GM20000 (cell line): ENCODE results near the gene DIP2C.

Experiments used
- DNase-seq: peaks from one replicate; pipeline ENCODE4 v3.0.0; 2012; ENCODE audit warnings: low spot score
- TF ChIP-seq, protein P1 (sequence below): IDR thresholded peaks from 2 replicates; pipeline ENCODE4 v1.5.1; 2012; ENCODE audit warnings: mild to moderate bottlenecking, control low read depth; ENCODE audit errors: extremely low read depth, missing control alignments

The DIP2C gene

GRCh38 chr10:689452-690371, at the start of gene DIP2C:
Gene DIP2C (minus strand): TSS chr10:689668. CDS start chr10:689578, 90 bp downstream.
- peak; percentile 56 for DNase-seq
- TF ChIP-seq, protein P1, sequence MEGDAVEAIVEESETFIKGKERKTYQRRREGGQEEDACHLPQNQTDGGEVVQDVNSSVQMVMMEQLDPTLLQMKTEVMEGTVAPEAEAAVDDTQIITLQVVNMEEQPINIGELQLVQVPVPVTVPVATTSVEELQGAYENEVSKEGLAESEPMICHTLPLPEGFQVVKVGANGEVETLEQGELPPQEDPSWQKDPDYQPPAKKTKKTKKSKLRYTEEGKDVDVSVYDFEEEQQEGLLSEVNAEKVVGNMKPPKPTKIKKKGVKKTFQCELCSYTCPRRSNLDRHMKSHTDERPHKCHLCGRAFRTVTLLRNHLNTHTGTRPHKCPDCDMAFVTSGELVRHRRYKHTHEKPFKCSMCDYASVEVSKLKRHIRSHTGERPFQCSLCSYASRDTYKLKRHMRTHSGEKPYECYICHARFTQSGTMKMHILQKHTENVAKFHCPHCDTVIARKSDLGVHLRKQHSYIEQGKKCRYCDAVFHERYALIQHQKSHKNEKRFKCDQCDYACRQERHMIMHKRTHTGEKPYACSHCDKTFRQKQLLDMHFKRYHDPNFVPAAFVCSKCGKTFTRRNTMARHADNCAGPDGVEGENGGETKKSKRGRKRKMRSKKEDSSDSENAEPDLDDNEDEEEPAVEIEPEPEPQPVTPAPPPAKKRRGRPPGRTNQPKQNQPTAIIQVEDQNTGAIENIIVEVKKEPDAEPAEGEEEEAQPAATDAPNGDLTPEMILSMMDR = no peak

DNA sequence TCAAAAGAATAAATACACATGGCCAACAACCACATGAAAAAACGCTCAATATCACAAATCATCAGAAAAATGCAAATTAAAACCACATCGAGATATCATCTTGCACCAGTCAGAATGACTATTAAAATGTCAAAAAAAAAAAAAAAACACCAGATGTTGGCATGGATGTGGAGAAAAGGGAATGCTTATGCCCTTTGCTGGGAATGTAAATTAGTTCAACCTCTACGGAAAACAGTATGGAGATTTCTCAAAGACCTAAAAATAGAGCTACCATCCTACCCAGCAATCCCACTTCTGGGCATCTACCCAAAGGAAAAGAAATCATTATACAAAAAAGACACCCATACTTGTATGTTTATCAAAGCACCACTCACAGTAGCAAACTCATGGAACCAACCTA, 45.0 kb upstream of the DIP2C start:
- DNase-seq = no peak
- TF ChIP-seq, protein P1 = no peak

DNA sequence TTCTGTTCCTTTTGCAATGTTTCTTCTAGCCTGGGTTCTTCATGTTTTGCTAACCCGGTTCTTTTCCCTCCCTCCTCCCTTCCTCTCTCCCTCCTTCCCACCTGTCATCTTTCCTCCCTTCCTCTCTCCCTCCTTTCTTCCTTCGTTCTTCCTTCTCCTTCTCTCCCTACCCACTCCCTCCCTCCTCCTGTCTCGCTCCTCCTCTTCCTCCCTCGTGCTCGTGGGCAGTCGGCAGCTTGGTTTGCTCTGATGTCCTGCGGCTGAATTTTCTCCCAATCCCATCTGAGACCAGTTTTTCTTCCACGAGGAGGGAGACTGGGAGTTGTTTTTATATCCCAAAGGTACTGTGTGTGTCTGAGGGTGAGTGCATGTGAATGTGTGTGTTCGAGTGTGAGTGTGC, 43.6 kb upstream of the DIP2C start:
- TF ChIP-seq, protein P1 = no peak
- no peak for DNase-seq

GRCh38 chr10:729213-729612, 39.7 kb upstream of the DIP2C start:
- no peak for DNase-seq
- TF ChIP-seq, protein P1 = no peak

DNA sequence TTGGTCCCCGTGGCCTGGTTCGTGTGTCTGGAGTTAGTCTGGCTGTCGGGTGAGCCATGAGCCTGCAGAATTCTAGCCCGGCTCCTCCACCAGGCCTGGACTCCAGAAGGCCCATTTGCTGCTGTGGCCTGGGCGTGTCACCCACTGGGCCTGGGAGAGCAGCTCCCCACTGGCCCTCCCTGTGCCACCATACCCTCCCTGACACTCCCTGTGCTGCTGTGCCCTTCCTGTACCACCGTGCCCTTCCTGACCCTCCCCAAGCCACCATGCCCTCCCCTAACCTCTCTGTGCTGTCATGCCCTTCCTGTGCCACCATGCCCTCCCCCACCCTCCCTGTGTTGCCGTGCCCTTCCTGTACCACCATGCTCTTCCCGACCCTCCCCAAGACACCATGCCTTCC, 39.1 kb upstream of the DIP2C start:
- TF ChIP-seq, protein P1 = no peak
- no peak for DNase-seq

DNA sequence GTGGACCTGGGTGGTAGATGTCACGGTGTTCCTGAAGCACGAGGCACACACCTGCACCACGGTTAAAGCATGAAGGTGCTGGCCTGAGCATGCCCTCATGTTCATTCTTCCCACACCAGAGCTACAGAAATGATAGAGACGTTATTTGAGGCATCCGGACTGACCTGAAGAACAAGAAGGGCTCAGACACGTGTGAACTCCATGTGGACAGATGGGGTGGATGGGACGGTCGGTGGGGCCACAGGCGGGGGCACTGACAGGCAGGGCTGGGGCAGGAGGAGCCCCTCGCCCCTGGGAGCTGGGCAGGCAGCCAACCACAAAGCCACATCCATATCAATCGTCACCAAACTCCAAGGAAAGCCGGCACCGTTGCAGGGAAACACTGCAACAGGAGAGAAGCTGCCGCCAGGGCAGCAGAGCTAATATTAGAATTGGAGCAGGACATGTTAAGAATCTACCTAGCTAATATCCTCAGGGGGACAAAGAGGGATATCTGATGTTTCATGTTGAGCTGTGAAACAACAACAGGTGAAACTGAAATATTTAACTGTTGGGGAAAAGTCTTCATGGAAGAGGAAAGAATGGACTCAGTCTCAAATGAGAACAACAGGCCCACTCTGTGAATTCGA, 37.8 kb upstream of the DIP2C start:
- TF ChIP-seq, protein P1 = no peak
- no peak for DNase-seq

DNA sequence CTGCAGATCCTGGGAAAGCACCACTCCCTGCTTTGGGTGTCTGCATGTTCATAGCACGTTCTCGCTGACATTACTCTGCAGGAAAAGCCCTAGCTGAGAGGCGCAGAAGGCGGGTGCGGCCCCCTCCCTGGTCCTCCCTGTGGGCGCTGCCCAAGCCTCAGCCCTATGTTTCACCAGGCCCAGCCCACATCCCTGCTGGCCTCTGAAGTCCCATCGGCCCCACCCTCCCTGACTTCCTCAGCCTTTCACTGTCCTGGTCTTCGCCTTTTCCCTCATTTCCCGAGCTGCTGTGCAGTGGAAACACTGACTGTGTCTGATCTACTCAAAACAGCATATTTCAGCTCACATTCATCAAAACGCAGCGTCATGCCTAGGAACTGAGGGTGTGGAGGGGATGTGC, 36.3 kb upstream of the DIP2C start:
- no peak for DNase-seq
- TF ChIP-seq, protein P1 = no peak
